Stomach smooth muscle (tissue), 2 donors: ENCODE data around the gene NEK2.

ENCODE experiments used
- H3K27ac ChIP-seq: one replicate; pipeline ENCODE4 v1.7.0; 2013; ENCODE audit warnings: mild to moderate bottlenecking, low read length, inconsistent platforms
- H3K27me3 ChIP-seq, 2 donors: one replicate each; pipeline ENCODE4 v1.7.0; 2013; ENCODE audit warnings: low read length in 2 of 2; ENCODE audit not compliant: insufficient read depth in 2 of 2, control insufficient read depth in 1 of 2
- H3K36me3 ChIP-seq, 2 donors: one replicate each; pipeline ENCODE4 v1.7.0; 2013; ENCODE audit warnings: low read length in 2 of 2; ENCODE audit not compliant: control insufficient read depth in 2 of 2, insufficient read depth in 2 of 2
- H3K4me1 ChIP-seq: one replicate; pipeline ENCODE4 v1.7.0; 2013; ENCODE audit warnings: low read length; ENCODE audit not compliant: control insufficient read depth, insufficient read depth
- H3K4me3 ChIP-seq, 2 donors: one replicate each; pipeline ENCODE4 v1.7.0; 2013; ENCODE audit warnings: low read length in 2 of 2
- H3K9ac ChIP-seq, 2 donors: one replicate each; pipeline ENCODE4 v1.7.0; 2013; ENCODE audit warnings: low read length in 2 of 2, mild to moderate bottlenecking in 1 of 2
- H3K9me3 ChIP-seq, 2 donors: one replicate each; pipeline ENCODE4 v1.7.0; 2013; ENCODE audit warnings: low read length in 2 of 2; ENCODE audit not compliant: control insufficient read depth in 2 of 2
- donor health status: healthy.
- donor health status: Pancreatic carcinoma.

Gene NEK2

GRCh38 chr1:211619033-211619996 lies 56.1 kb downstream of the NEK2 start:
- Histone ChIP-seq H3K9ac (no peak overlapping the region), H3K36me3 (no peaks in the 10 kb centered on the region), H3K9me3 (no peaks in the 10 kb centered on the region), H3K27me3 (no peaks in the 10 kb centered on the region), H3K4me3 (no peak overlapping the region), H3K27ac (no peak overlapping the region), H3K4me1 (peaks cover 5% of the 10 kb centered on the region)

GRCh38 chr1:211616965-211617297 lies 58.5 kb downstream of the NEK2 start:
- Histone ChIP-seq H3K4me3 (no peak overlapping the region), H3K36me3 (no peaks in the 10 kb centered on the region), H3K4me1 (peaks cover 10% of the 10 kb centered on the region), H3K9ac (no peak overlapping the region), H3K27ac (no peak overlapping the region), H3K27me3 (no peaks in the 10 kb centered on the region), H3K9me3 (no peaks in the 10 kb centered on the region)

GRCh38 chr1:211616231-211616964 lies 59.0 kb downstream of the NEK2 start:
- no peaks in the 10 kb centered on the region for H3K27me3 ChIP-seq
- no peak overlapping the region for H3K9ac ChIP-seq
- H3K36me3 ChIP-seq = no peaks in the 10 kb centered on the region
- peaks cover 9% of the 10 kb centered on the region for H3K4me1 ChIP-seq
- H3K27ac ChIP-seq = no peak overlapping the region
- H3K4me3 ChIP-seq = no peak overlapping the region
- no peaks in the 10 kb centered on the region for H3K9me3 ChIP-seq

- Histone ChIP-seq H3K4me3 (no peak overlapping the region), H3K4me1 (peaks cover 13% of the 10 kb centered on the region), H3K27me3 (no peaks in the 10 kb centered on the region), H3K9me3 (no peaks in the 10 kb centered on the region), H3K27ac (no peak overlapping the region), H3K36me3 (no peaks in the 10 kb centered on the region), H3K9ac (no peak overlapping the region)
Measured at GRCh38 chr1:211614615-211615014, 60.8 kb downstream of the NEK2 start.

GRCh38 chr1:211613951-211614350 lies 61.5 kb downstream of the NEK2 start:
- Histone ChIP-seq H3K36me3 (no peaks in the 10 kb centered on the region), H3K27ac (no peak overlapping the region), H3K27me3 (no peaks in the 10 kb centered on the region), H3K4me1 (peaks cover 13% of the 10 kb centered on the region), H3K4me3 (no peak overlapping the region), H3K9me3 (no peaks in the 10 kb centered on the region), H3K9ac (no peak overlapping the region)

- Histone ChIP-seq H3K4me3 (no peak overlapping the region), H3K9ac (no peak overlapping the region), H3K36me3 (no peaks in the 10 kb centered on the region), H3K27me3 (no peaks in the 10 kb centered on the region), H3K9me3 (no peaks in the 10 kb centered on the region), H3K4me1 (peaks cover 13% of the 10 kb centered on the region), H3K27ac (no peak overlapping the region)
Measured at GRCh38 chr1:211613108-211613947, 62.1 kb downstream of the NEK2 start.

- Histone ChIP-seq H3K36me3 (no peaks in the 10 kb centered on the region), H3K27me3 (no peaks in the 10 kb centered on the region), H3K9me3 (no peaks in the 10 kb centered on the region), H3K4me1 (peaks cover 13% of the 10 kb centered on the region), H3K4me3 (no peak overlapping the region), H3K9ac (no peak overlapping the region), H3K27ac (no peak overlapping the region)
Measured at GRCh38 chr1:211612786-211613107, 62.7 kb downstream of the NEK2 start.
